ENCODE results near the gene CBARP. TPM values are rescaled to one million over a fixed set of nuclear protein-coding genes. Genes with fewer than 3 reads are reported as not detected.

The CBARP gene
- total and polyA plus RNA-seq, 9 of the 15 experiments (the other 6 are each of a cell fraction or from before 2014, with no cell fraction given): 0.03 to 8.9 (median 1.2) TPM; not detected in 1

DNA sequence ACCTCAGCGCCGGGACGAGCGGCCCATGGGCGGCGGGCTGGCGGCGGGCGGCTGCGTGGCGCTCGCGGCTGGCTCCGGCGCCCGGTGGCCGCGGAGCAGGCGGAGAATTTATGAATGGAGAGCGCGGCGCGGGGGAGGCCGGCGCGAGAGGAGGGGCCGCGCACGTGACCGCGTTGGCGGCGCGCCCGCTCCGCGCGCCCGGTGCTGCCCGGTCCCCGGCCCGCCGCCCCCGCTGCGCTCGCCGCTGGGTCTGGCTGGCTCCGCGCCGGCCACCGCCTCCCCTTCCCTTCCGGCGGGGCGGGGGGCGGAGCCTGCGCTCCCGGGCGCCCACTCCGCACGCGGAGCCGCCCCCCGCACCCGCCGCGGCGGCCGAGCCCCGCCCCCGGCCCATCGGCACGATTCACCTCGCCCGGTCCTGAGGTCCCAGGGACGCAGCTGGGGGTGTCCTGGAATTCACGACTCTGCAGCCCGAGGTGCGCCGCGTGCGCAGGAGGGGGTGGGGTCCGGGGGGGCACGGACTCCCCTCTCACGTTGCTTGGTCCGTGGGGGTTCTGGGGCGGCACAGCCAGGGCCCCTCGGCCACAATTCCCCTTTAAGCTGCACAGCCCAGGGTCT lies at the start of gene CBARP (continued):
- TF ChIP-seq, protein P1, sequence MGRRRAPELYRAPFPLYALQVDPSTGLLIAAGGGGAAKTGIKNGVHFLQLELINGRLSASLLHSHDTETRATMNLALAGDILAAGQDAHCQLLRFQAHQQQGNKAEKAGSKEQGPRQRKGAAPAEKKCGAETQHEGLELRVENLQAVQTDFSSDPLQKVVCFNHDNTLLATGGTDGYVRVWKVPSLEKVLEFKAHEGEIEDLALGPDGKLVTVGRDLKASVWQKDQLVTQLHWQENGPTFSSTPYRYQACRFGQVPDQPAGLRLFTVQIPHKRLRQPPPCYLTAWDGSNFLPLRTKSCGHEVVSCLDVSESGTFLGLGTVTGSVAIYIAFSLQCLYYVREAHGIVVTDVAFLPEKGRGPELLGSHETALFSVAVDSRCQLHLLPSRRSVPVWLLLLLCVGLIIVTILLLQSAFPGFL (CRISPR knock-in tag; IDR thresholded peaks at IDR 0.05): no peak
- TF ChIP-seq HMGN3 (IDR thresholded peaks at IDR 0.05; ENCODE audit: borderline replicate concordance, extremely low read depth, insufficient read length, low read depth, low read length) (peak; percentile 84), TAF1 (IDR thresholded peaks at IDR 0.05; ENCODE audit: control insufficient read depth, extremely low read depth, insufficient read depth, low read length, severe bottlenecking) (peak; percentile 35), SMARCE1 (IDR thresholded peaks at IDR 0.05) (no peak), CXXC5 (CRISPR knock-in tag; IDR thresholded peaks at IDR 0.05) (peak; percentile 85), OTX1 (CRISPR knock-in tag; IDR thresholded peaks at IDR 0.05) (no peak), SAP30 (IDR thresholded peaks at IDR 0.05; ENCODE audit: borderline replicate concordance, insufficient read depth, low read depth, low read length, poor library complexity, severe bottlenecking) (peak; percentile 10), MAZ (CRISPR knock-in tag; conservative IDR thresholded peaks at IDR 0.05 in 1 of 2, IDR thresholded peaks at IDR 0.05 in 1 of 2) (0 out of 4 replicates have a peak, but pooled peaks of 1 of the 2 experiments have one; percentile 18), ILF3 (IDR thresholded peaks at IDR 0.05; ENCODE audit: borderline replicate concordance) (no peak), SAFB (IDR thresholded peaks at IDR 0.05; ENCODE audit: borderline replicate concordance, low read depth, low read length) (no peak), ETV6 (IDR thresholded peaks at IDR 0.05; ENCODE audit: borderline replicate concordance in 1 of 2, low read depth in 2 of 2, low read length in 1 of 2) (no peak), ETV6 (CRISPR knock-in tag; IDR thresholded peaks at IDR 0.05; ENCODE audit: borderline replicate concordance) (no peak), MYC (IDR thresholded peaks at IDR 0.05; ENCODE audit: low read depth, low read length) (0 out of 2 replicates have a peak, but pooled peaks have one; percentile 14), MYC (CRISPR knock-in tag; IDR thresholded peaks at IDR 0.05; ENCODE audit: borderline replicate concordance, low read depth) (no peak)
- TF ChIP-seq, protein P2, sequence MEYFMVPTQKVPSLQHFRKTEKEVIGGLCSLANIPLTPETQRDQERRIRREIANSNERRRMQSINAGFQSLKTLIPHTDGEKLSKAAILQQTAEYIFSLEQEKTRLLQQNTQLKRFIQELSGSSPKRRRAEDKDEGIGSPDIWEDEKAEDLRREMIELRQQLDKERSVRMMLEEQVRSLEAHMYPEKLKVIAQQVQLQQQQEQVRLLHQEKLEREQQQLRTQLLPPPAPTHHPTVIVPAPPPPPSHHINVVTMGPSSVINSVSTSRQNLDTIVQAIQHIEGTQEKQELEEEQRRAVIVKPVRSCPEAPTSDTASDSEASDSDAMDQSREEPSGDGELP (CRISPR knock-in tag; IDR thresholded peaks at IDR 0.05; ENCODE audit: borderline replicate concordance): peak; percentile 19; the same call in 1 of the 2 replicates
- TF ChIP-seq, protein P3, sequence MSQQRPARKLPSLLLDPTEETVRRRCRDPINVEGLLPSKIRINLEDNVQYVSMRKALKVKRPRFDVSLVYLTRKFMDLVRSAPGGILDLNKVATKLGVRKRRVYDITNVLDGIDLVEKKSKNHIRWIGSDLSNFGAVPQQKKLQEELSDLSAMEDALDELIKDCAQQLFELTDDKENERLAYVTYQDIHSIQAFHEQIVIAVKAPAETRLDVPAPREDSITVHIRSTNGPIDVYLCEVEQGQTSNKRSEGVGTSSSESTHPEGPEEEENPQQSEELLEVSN (IDR thresholded peaks at IDR 0.05; ENCODE audit: borderline replicate concordance in 1 of 2, extremely low read depth in 1 of 2, insufficient read depth in 1 of 2, insufficient read length in 1 of 2, low read depth in 1 of 2, low read length in 1 of 2, poor library complexity in 1 of 2, severe bottlenecking in 1 of 2): peak in 1 of 2 experiments; percentile 50
- TF ChIP-seq, protein P4, sequence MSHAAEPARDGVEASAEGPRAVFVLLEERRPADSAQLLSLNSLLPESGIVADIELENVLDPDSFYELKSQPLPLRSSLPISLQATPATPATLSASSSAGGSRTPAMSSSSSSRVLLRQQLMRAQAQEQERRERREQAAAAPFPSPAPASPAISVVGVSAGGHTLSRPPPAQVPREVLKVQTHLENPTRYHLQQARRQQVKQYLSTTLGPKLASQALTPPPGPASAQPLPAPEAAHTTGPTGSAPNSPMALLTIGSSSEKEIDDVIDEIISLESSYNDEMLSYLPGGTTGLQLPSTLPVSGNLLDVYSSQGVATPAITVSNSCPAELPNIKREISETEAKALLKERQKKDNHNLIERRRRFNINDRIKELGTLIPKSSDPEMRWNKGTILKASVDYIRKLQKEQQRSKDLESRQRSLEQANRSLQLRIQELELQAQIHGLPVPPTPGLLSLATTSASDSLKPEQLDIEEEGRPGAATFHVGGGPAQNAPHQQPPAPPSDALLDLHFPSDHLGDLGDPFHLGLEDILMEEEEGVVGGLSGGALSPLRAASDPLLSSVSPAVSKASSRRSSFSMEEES (CRISPR knock-in tag; IDR thresholded peaks at IDR 0.05): peak; percentile 10; the same call in 1 of the 2 replicates
- TF ChIP-seq, protein P5, sequence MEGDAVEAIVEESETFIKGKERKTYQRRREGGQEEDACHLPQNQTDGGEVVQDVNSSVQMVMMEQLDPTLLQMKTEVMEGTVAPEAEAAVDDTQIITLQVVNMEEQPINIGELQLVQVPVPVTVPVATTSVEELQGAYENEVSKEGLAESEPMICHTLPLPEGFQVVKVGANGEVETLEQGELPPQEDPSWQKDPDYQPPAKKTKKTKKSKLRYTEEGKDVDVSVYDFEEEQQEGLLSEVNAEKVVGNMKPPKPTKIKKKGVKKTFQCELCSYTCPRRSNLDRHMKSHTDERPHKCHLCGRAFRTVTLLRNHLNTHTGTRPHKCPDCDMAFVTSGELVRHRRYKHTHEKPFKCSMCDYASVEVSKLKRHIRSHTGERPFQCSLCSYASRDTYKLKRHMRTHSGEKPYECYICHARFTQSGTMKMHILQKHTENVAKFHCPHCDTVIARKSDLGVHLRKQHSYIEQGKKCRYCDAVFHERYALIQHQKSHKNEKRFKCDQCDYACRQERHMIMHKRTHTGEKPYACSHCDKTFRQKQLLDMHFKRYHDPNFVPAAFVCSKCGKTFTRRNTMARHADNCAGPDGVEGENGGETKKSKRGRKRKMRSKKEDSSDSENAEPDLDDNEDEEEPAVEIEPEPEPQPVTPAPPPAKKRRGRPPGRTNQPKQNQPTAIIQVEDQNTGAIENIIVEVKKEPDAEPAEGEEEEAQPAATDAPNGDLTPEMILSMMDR (IDR thresholded peaks at IDR 0.05 in 2 of 3, conservative IDR thresholded peaks at IDR 0.05 in 1 of 3; ENCODE audit: insufficient read depth in 2 of 3, low read depth in 1 of 3, low read length in 3 of 3): no peak

All from K562 (cell line).